GM23338 (cell line): Measurements from ENCODE around the gene PTPRN2.

ENCODE experiments used
- CREB1 ChIP-seq: fragments of 250-450 bp; sonication (Bioruptor Pico); IDR thresholded peaks from 2 replicates; pipeline ENCODE4 v1.5.0; 2020; ENCODE audit warnings: low read depth, mild to moderate bottlenecking, moderate library complexity
- CTCF ChIP-seq, 2 experiments: fragments of 200-600 bp in 1 of 2; sonication (generic) in 1 of 2; conservative IDR thresholded peaks; 2 replicates each; pipeline versions ENCODE4 v1.5.1 to v1.6.1; 2016 to 2017; ENCODE audit warnings: antibody characterized with exemption in 2 of 2, low read depth in 2 of 2, mild to moderate bottlenecking in 2 of 2, moderate library complexity in 1 of 2
- ETS1 ChIP-seq: IDR thresholded peaks from 2 replicates; pipeline ENCODE4 v1.6.1; 2016; ENCODE audit warnings: antibody characterized with exemption
- EZH2 ChIP-seq: fragments of 200-600 bp; sonication (generic); IDR thresholded peaks from one replicate; pipeline ENCODE4 v1.8.0; 2017; ENCODE audit warnings: antibody characterized with exemption, mild to moderate bottlenecking, low read depth; ENCODE audit not compliant: unreplicated experiment
- EZH2phosphoT487 ChIP-seq: fragments of 200-600 bp; sonication (generic); IDR thresholded peaks from one replicate; pipeline ENCODE4 v1.8.1; 2018; ENCODE audit warnings: antibody characterized with exemption; ENCODE audit not compliant: unreplicated experiment
- JUNB ChIP-seq: IDR thresholded peaks from one replicate; pipeline ENCODE4 v1.6.1; 2016; ENCODE audit warnings: antibody characterized with exemption; ENCODE audit not compliant: unreplicated experiment
- NANOG ChIP-seq: IDR thresholded peaks from 2 replicates; pipeline ENCODE4 v1.6.1; 2016; ENCODE audit warnings: antibody characterized with exemption, borderline replicate concordance
- POLR2AphosphoS5 ChIP-seq: IDR thresholded peaks from 2 replicates; pipeline ENCODE4 v1.6.1; 2016; ENCODE audit warnings: antibody characterized with exemption, low read depth
- REST ChIP-seq: IDR thresholded peaks from one replicate; pipeline ENCODE4 v1.6.1; 2018; ENCODE audit warnings: antibody characterized with exemption; ENCODE audit not compliant: unreplicated experiment
- STAT1 ChIP-seq: IDR thresholded peaks from one replicate; pipeline ENCODE4 v1.6.1; 2016; ENCODE audit warnings: antibody characterized with exemption; ENCODE audit not compliant: unreplicated experiment
- ZNF114 ChIP-seq: fragments of 250-450 bp; sonication (Bioruptor Pico); IDR thresholded peaks from 2 replicates; pipeline ENCODE4 v1.5.0; 2020; ENCODE audit warnings: mild to moderate bottlenecking, moderate library complexity
- ZNF331 ChIP-seq: fragments of 250-450 bp; sonication (Bioruptor Pico); IDR thresholded peaks from 2 replicates; pipeline ENCODE4 v1.5.0; 2020; ENCODE audit warnings: low read depth, mild to moderate bottlenecking, moderate library complexity
- ZNF462 ChIP-seq: fragments of 250-450 bp; sonication (Bioruptor Pico); IDR thresholded peaks from 2 replicates; pipeline ENCODE4 v1.5.0; 2020; ENCODE audit warnings: mild to moderate bottlenecking, moderate library complexity

- TF ChIP-seq CTCF (conservative IDR thresholded peaks at IDR 0.05; ENCODE audit: low read depth in 2 of 2) (no peak), ZNF331 (no peak), POLR2AphosphoS5 (no peak), EZH2phosphoT487 (no peak), STAT1 (no peak), ETS1 (no peak), NANOG (no peak), EZH2 (no peak), REST (no peak), JUNB (no peak), CREB1 (CRISPR knock-in tag) (no peak), ZNF114 (CRISPR knock-in tag) (no peak), ZNF462 (CRISPR knock-in tag) (no peak)
These were observed 158.5 kb downstream of the PTPRN2 start for GRCh38 chr7:158428837-158429753.
